Fibroblast of villous mesenchyme (primary cell): Measurements from ENCODE around the gene DIPK1A. TPM values are rescaled to one million over a fixed set of nuclear protein-coding genes. Genes with fewer than 3 reads are reported as not detected.
A peak's percentile ranks its signal among the peaks of the same experiment; 100 is the strongest.

Source experiments
- DNase-seq: peaks from one replicate; pipeline ENCODE4 v3.0.0-alpha.2; 2010; ENCODE audit warnings: low read depth
- H3K4me3 ChIP-seq: 2 replicates; pipeline ENCODE4 v1.5.1; 2011; ENCODE audit warnings: low read depth, mild to moderate bottlenecking, low read length
- total RNA-seq: library from RNA; depleted of rRNA; stranded (reverse); fragments of >200 nt; gene quantifications from 2 replicates; pipeline ENCODE4 v1.2.3, GENCODE V29; 2012
- TF ChIP-seq, protein P1 (sequence below): IDR thresholded peaks from 2 replicates; pipeline ENCODE4 v1.5.1; 2012; ENCODE audit warnings: low read depth, mild to moderate bottlenecking, low read length; ENCODE audit not compliant: insufficient read depth

Gene DIPK1A
- total RNA-seq, 1 donor: 39.3 TPM

DNA sequence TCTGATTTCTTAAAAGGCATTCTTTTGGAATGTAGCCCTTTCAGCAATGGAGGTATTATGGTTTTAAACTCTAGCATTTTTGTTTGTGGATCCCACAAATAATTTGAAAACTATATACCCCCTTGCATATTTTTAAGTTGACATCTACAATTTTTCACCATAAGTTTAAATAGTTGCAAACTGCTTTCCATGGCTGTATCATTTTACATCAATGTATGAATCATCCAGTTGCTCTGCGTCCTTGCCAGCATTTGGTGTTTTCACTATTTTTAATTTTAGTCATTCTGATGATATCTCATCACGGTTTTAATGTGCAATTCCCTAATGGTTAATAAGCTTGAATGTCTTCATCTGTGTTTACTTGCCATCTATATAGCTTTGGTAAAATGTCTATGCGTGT lies 20.7 kb downstream of the DIPK1A start:
- H3K4me3 ChIP-seq: no peak overlapping the region
- TF ChIP-seq, protein P1, sequence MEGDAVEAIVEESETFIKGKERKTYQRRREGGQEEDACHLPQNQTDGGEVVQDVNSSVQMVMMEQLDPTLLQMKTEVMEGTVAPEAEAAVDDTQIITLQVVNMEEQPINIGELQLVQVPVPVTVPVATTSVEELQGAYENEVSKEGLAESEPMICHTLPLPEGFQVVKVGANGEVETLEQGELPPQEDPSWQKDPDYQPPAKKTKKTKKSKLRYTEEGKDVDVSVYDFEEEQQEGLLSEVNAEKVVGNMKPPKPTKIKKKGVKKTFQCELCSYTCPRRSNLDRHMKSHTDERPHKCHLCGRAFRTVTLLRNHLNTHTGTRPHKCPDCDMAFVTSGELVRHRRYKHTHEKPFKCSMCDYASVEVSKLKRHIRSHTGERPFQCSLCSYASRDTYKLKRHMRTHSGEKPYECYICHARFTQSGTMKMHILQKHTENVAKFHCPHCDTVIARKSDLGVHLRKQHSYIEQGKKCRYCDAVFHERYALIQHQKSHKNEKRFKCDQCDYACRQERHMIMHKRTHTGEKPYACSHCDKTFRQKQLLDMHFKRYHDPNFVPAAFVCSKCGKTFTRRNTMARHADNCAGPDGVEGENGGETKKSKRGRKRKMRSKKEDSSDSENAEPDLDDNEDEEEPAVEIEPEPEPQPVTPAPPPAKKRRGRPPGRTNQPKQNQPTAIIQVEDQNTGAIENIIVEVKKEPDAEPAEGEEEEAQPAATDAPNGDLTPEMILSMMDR: no peak
- peak; percentile 69 for DNase-seq

DNA sequence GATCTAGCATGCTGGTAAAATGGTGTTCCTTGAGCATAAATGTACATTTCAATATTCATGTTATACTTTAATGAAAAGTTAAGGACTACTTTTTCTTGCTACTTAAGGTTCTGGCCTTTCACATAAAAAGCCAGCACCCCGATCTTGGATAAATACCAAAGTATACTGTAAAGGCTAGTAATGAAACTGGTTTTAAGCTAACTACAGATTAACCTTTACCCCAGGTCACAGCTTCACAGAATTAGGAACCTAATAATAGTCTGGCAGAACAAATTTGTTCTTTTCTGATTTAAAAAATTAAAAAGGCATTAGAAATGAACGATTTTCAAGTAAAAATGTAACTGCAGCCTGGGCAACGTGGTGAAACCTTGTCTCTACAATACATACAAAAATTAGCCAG lies 23.5 kb downstream of the DIPK1A start:
- TF ChIP-seq, protein P1: no peak
- DNase-seq: no peak
- no peak overlapping the region for H3K4me3 ChIP-seq

DNA sequence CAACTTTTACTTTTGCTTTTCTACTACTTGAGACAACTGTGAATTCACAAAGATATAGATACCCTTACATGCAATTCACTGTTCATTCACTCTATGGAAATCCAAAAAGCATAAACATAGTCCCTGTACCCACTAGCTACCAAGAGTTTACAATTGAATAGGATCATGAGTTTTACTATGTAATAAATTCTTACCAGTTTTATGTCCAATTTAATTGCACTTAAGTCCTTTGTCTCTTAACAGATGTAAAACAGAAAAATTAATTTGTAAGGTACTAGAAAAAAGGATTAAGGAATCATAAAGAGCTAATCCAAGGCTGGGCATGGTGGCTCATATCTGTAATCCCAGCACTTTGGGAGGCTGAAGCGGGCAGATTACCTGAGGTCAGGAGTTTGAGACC lies 24.4 kb downstream of the DIPK1A start:
- DNase-seq: no peak
- H3K4me3 ChIP-seq: no peak overlapping the region
- TF ChIP-seq, protein P1: no peak

DNA sequence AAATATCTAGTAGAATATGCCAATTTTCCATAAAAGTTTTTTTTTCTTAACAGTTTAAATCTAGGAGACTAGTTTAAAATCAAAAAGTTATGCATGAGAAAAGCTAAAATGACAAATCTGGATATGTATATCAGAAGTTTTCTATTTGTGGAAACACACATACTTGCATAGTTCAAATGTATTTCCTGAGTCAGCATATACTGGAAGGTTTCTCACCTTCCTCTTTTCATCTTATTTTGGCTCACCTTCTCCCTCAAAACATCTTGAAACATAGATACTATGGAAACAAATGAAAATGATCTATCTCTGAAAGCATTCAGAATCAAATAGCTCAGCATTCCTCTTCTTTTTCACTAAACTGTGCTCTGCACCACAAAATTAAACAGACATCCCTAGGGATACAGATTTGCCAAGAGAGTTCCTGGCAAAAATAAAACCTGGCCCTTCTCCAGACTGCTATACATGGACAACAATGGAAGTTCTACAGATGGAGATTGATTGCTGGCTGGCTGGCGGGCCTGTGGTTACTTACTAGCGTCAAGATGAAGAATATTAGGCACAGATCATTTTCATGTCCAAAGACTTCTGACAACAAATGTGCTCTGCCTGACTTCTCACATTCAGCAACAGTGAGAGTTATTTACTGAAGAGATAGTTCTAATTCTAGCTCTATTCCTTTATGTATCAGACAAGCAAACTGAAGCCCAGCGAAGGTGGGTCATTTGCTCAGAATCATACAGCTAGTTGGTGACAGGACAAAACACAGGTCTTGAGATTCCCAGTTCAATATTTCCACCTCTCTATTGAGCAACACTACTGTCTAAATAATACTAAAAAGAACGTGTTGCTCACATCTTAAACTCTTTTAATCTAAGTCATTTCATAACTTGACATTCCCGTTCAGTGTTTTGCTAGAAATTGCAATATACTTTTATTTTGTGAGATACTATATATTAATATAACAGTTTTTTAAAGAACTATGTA lies 26.6 kb downstream of the DIPK1A start:
- no peak overlapping the region for H3K4me3 ChIP-seq

DNA sequence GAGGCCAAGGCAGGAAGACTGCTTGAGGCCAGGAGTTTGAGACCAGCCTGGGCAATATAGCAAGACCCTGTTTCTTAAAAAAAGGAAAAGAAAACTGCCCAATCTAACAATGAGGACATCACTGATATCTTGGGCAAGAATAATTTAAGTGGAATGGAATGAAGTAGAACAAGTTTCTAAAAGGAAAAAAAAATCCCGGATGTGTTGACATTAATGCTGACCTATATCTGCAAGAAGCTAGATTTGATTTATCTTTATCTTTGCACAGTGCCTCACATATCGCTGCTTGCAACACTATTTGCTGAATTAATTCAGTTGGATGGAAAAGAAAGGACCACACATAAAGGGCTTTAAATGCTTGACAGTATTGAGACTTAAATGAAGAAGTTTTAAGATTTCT lies 27.8 kb downstream of the DIPK1A start:
- DNase-seq: peak; percentile 46
- TF ChIP-seq, protein P1: no peak
- no peak overlapping the region for H3K4me3 ChIP-seq

More for the DNA sequence above, 26.6 kb downstream of the DIPK1A start:
- TF ChIP-seq, protein P1: no peak
- DNase-seq: peak; percentile 77

DNA sequence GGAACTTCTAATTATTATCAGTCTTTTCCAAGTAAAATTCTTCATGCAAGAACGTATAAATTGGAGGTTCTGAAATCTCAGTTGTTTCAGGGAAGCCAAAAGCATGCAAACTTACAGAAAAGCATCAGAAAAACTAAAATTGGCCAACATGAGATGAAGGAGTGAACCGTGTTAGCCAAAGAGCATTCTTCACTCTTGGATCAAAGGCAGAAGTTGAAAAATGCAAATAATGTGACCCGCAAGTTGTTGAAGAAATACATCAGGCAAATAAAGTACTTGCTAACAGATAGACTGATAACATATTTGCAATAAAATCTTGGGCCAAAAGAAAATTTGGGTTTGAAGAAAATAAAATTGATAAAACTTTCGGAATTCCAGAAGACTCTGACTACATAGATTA lies 29.6 kb downstream of the DIPK1A start:
- no peak overlapping the region for H3K4me3 ChIP-seq
- TF ChIP-seq, protein P1: no peak
- no peak for DNase-seq
